ENCODE data around the gene CUEDC2.
A peak's percentile ranks its signal among the peaks of the same experiment; 100 is the strongest.
"Not testable (repeated sequence)": the region's sequence is repeated elsewhere in the genome, so short reads cannot be mapped to it uniquely, and the experiment has no call there.

Gene CUEDC2

GRCh38 chr10:102432162-102432950 is at the start of gene CUEDC2:
CUEDC2 (minus strand) TSS chr10:102432574; CDS start chr10:102425188, 7,386 bp downstream.
- peak; percentile 89 for DNase-seq

- no peak for DNase-seq
These were observed 48.0 kb upstream of the CUEDC2 start for GRCh38 chr10:102480396-102480795.

- no peak for DNase-seq
These were observed 47.3 kb upstream of the CUEDC2 start for GRCh38 chr10:102479651-102480050.

GRCh38 chr10:102476466-102477141 is 44.2 kb upstream of the CUEDC2 start:
- DNase-seq = no peak

- no peak for DNase-seq
These were observed 43.2 kb upstream of the CUEDC2 start for GRCh38 chr10:102475451-102476040.

- DNase-seq = no peak
These were observed 41.3 kb upstream of the CUEDC2 start for GRCh38 chr10:102473445-102474331.

GRCh38 chr10:102470579-102471546 is 38.5 kb upstream of the CUEDC2 start:
- no peak for DNase-seq

- DNase-seq = no peak
These were observed 36.3 kb upstream of the CUEDC2 start for GRCh38 chr10:102468683-102469082.

- DNase-seq = no peak
These were observed 35.6 kb upstream of the CUEDC2 start for GRCh38 chr10:102467971-102468438.

- DNase-seq = no peak
These were observed 34.9 kb upstream of the CUEDC2 start for GRCh38 chr10:102467318-102467717.

GRCh38 chr10:102465466-102465865 is 33.1 kb upstream of the CUEDC2 start:
- DNase-seq = no peak

- no peak for DNase-seq
These were observed 31.6 kb upstream of the CUEDC2 start for GRCh38 chr10:102463983-102464382.

GRCh38 chr10:102462512-102463054 is 30.2 kb upstream of the CUEDC2 start:
- no peak for DNase-seq

GRCh38 chr10:102461187-102462054 is 29.0 kb upstream of the CUEDC2 start:
- peak; percentile 96 for DNase-seq

- DNase-seq = no peak
These were observed 28.4 kb upstream of the CUEDC2 start for GRCh38 chr10:102460836-102461186.

- DNase-seq = no peak
These were observed 26.3 kb upstream of the CUEDC2 start for GRCh38 chr10:102458656-102459055.

GRCh38 chr10:102457591-102458150 is 25.3 kb upstream of the CUEDC2 start:
- DNase-seq = no peak

GRCh38 chr10:102455893-102456471 is 23.6 kb upstream of the CUEDC2 start:
- no peak for DNase-seq

- DNase-seq = not testable (repeated sequence)
These were observed 22.5 kb upstream of the CUEDC2 start for GRCh38 chr10:102454662-102455487.
